H1 (cell line): ENCODE measurements around the gene APPL2. TPM values are rescaled to one million over a fixed set of nuclear protein-coding genes. Genes with fewer than 3 reads are reported as not detected.

Source experiments
- ASH2L ChIP-seq: fragments of 200-600, 300-600 bp; sonication (generic); IDR thresholded peaks from one replicate; pipeline ENCODE4 v1.7.1; 2017; ENCODE audit warnings: low read length
- BCL11A ChIP-seq, 2 experiments: IDR thresholded peaks; one replicate each; pipeline ENCODE4 v1.6.1; 2011; ENCODE audit warnings: low read depth in 2 of 2, low read length in 2 of 2, mild to moderate bottlenecking in 2 of 2
- CBX8 ChIP-seq: fragments of 300-800, 300-1000 bp; sonication (generic); IDR thresholded peaks from 2 replicates; pipeline ENCODE4 v1.7.1; 2016; ENCODE audit warnings: low read depth, low read length, borderline replicate concordance
- CHD1 ChIP-seq: IDR thresholded peaks from 2 replicates; pipeline ENCODE4 v1.6.1; 2012; ENCODE audit warnings: low read depth, low read length, improper control_type of control experiment
- CHD7 ChIP-seq: fragments of 300-600 bp; sonication (generic); IDR thresholded peaks from 2 replicates; pipeline ENCODE4 v1.7.1; 2012; ENCODE audit warnings: low read length, moderate library complexity, mild to moderate bottlenecking, inconsistent platforms; ENCODE audit not compliant: insufficient replicate concordance
- CREB1 ChIP-seq: IDR thresholded peaks from 2 replicates; pipeline ENCODE4 v1.6.1; 2012; ENCODE audit warnings: inconsistent platforms
- FOSL1 ChIP-seq: IDR thresholded peaks from 2 replicates; pipeline ENCODE4 v1.6.1; 2011; ENCODE audit warnings: mild to moderate bottlenecking, low read depth, low read length, moderate library complexity; ENCODE audit not compliant: insufficient read depth
- GTF2F1 ChIP-seq: IDR thresholded peaks from 2 replicates; pipeline ENCODE4 v1.6.1; 2012; ENCODE audit warnings: low read depth, low read length, improper control_type of control experiment, borderline replicate concordance
- JUN ChIP-seq: IDR thresholded peaks from 2 replicates; pipeline ENCODE4 v1.6.1; 2011; ENCODE audit warnings: low read depth, mild to moderate bottlenecking, improper control_type of control experiment, low read length
- RBBP5 ChIP-seq: IDR thresholded peaks from 2 replicates; pipeline ENCODE4 v1.7.1; 2012; ENCODE audit warnings: low read depth, mild to moderate bottlenecking, inconsistent platforms, low read length, moderate library complexity, borderline replicate concordance
- SAP30 ChIP-seq: fragments of 300-600 bp; sonication (generic); IDR thresholded peaks from 2 replicates; pipeline ENCODE4 v1.7.1; 2012; ENCODE audit warnings: low read length, moderate library complexity, mild to moderate bottlenecking, inconsistent platforms; ENCODE audit not compliant: insufficient read depth, insufficient replicate concordance
- SP1 ChIP-seq: IDR thresholded peaks from 2 replicates; pipeline ENCODE4 v1.6.1; 2011; ENCODE audit warnings: low read depth, low read length
- ZNF274 ChIP-seq: IDR thresholded peaks from 2 replicates; pipeline ENCODE4 v1.7.0; 2012; ENCODE audit warnings: low read length, borderline replicate concordance; ENCODE audit errors: extremely low read depth
- polyA plus RNA-seq, 7 experiments: library from polyadenylated mRNA; depleted of rRNA in 3 of 7; stranded (reverse) in 5 of 7; unstranded in 2 of 7; fragments of >200 nt in 5 of 7; fragments of 200-250 nt in 2 of 7; gene quantifications; 1 replicate in 5 of 7; 2 replicates in 1 of 7; 4 replicates in 1 of 7; pipeline versions ENCODE4 v1.2.1 to v1.2.3, GENCODE V29; 2011 to 2013; ENCODE audit warnings: missing spikeins in 2 of 7, mixed read lengths in 2 of 7
- total RNA-seq: library from RNA; stranded (reverse); fragmentation: NEBNext Ultra II Directional; extraction: Animal tissue kit (Norgen Biotek cat#: 25700); gene quantifications from 2 replicates; pipeline ENCODE4 v1.2.1, GENCODE V29; 2021

Gene APPL2
- total and polyA plus RNA-seq, 2 of the 8 experiments (the other 6 are each of a cell fraction or from before 2014, with no cell fraction given), result 8.9 to 22.9 TPM

GRCh38 chr12:105201299-105201698, 34.7 kb downstream of the APPL2 start (continued):
- TF ChIP-seq CHD7, result no peak
- no peak for TF ChIP-seq JUN
- TF ChIP-seq SP1, result no peak
- no peak for TF ChIP-seq CBX8
- no peak for TF ChIP-seq GTF2F1
- no peak for TF ChIP-seq ZNF274
- no peak for TF ChIP-seq SAP30
- no peak for TF ChIP-seq FOSL1
- TF ChIP-seq RBBP5, result no peak
- TF ChIP-seq CREB1, result no peak
- no peak for TF ChIP-seq CHD1
- no peak for TF ChIP-seq ASH2L
- no peak for TF ChIP-seq BCL11A (IDR thresholded peaks at IDR 0.05; ENCODE audit: low read depth in 2 of 2, low read length in 2 of 2)
